C4-2B (cell line): ENCODE data around the gene CPNE9.
A peak's percentile ranks its signal among the peaks of the same experiment; 100 is the strongest.

ENCODE experiments used
- H3K27ac ChIP-seq: fragments of 450-650 bp; 2 replicates; pipeline ENCODE4 v1.5.1; 2017
- CTCF ChIP-seq: fragments of 450-650 bp; conservative IDR thresholded peaks from 2 replicates; pipeline ENCODE4 v1.5.1; 2017; ENCODE audit warnings: mild to moderate bottlenecking
- ZFX ChIP-seq: fragments of 450-650 bp; IDR thresholded peaks from 2 replicates; pipeline ENCODE4 v1.6.1; 2017

The CPNE9 gene

GRCh38 chr3:9760779-9761505 is 57.3 kb downstream of the CPNE9 start:
- H3K27ac ChIP-seq = no peak overlapping the region

GRCh38 chr3:9761919-9762318 is 58.3 kb downstream of the CPNE9 start:
- H3K27ac ChIP-seq = no peak overlapping the region
- TF ChIP-seq CTCF (no peak), ZFX (no peak)

More at GRCh38 chr3:9760779-9761505, 57.3 kb downstream of the CPNE9 start:
- no peak for TF ChIP-seq CTCF
- no peak for TF ChIP-seq ZFX

DNA sequence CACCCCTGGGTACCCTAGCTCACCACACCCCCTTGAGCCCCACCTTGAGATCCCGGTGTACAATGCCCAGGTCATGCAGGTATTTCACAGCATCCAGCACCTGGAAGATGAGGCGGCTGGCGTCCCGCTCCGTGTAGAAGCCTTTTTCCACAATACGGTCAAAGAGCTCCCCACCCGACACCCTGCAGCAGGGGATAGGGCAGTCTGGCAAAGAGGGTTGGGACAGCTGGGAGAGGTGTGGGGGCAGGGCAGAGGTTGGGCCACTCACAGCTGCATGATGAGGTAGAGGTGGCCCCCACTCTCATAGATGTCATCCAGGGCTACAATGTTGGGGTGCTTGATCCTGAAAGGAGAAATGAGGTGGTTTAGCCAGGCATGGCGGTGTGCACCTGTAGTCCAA is 59.2 kb downstream of the CPNE9 start:
- H3K27ac ChIP-seq = no peak overlapping the region
- TF ChIP-seq ZFX = no peak
- TF ChIP-seq CTCF = no peak

DNA sequence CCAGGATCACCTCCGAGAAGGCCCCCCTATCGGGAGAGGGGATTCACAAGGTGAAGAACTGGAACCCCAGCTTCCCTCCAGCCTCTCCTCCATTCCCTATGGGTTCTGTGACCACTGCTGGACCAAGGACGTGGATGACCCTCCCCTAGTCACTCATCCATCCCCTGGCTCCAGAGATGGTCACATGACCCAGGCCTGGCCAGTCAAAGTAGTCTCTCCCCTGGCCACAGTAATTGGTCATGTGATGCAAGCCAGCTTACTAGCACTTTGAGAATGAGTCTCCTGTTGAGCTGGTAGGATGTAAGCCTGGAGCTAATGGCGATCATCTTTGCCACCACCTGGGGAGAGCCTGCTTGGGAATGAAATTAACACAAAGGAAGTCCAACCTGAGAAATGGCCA is 62.2 kb downstream of the CPNE9 start:
- H3K27ac ChIP-seq = no peak overlapping the region
- no peak for TF ChIP-seq CTCF
- no peak for TF ChIP-seq ZFX

DNA sequence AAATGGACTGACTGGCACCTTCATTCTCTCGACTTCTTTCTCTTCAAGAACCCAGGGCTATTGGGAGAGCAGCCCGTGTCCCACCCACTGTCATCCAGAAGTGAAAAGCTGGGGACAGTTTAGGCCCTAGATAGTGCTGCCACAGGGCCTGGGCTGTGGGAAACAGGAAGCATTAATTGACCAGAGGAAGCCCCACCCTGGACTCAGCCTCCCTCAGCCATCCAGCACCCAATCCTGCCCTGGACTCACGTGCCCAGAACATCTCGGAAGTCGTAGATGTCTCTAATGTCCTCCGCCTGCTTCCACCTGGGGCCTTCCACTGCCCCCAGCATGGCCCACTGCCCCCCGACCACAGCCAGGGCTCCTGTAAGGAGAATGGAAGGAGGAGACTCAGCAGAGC is 63.8 kb downstream of the CPNE9 start:
- TF ChIP-seq CTCF (no peak), ZFX (no peak)
- H3K27ac ChIP-seq = no peak overlapping the region

DNA sequence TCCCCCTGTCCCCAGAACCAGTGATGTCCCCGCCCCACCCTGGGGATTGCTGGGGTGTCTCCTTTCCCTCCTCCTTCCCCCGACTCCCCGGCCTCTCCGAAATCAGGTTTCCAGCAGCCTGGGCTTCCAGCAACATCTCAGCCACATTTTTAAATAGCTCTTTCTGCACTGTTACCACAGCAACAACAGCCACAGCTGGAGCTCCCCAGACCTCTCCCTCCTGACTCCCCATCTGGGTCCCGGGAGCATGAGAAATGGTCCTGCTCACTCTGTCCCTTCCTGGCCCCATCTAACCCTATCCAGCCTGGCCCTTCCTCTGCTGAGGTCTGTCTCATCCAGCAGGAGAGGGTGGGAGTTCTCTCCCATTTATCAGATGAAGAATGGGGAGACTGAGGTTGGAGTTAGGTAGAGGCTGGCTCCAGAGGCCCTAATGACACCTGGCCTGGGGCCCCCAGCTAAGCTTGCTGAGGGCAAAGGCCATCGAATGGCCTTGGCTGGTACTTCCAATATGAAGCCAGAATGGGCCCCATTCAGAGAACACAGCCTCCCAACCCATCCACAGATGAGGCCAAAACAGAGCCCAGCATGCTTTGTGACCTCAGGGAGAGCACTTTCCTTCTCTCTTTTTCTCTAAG is 64.6 kb downstream of the CPNE9 start:
- TF ChIP-seq ZFX (no peak), CTCF (no peak)
- no peak overlapping the region; the same call in 1 of the 2 replicates for H3K27ac ChIP-seq

- TF ChIP-seq ZFX = no peak
- TF ChIP-seq CTCF = no peak
- peak overlapping the region; percentile 88 for H3K27ac ChIP-seq
Measured at GRCh38 chr3:9769012-9769411, 65.4 kb downstream of the CPNE9 start.
